Karpas-422 (cell line): ENCODE measurements around the gene CDK15. TPM values are rescaled to one million over a fixed set of nuclear protein-coding genes. Genes with fewer than 3 reads are reported as not detected.

Experiments used
- DNase-seq: peaks from one replicate; pipeline ENCODE4 v3.0.0-alpha.2; 2015
- H2AFZ ChIP-seq: fragments of 200-600 bp; sonication (generic); 2 replicates; pipeline ENCODE4 v1.6.1; 2014; ENCODE audit warnings: antibody characterized with exemption, low read length, mixed read lengths
- H3K27ac ChIP-seq: fragments of 200-600 bp; sonication (generic); 2 replicates; pipeline ENCODE4 v1.5.1; 2014; ENCODE audit warnings: mild to moderate bottlenecking, low read length, moderate library complexity
- H3K27me3 ChIP-seq: fragments of 200-600 bp; sonication (generic); 2 replicates; pipeline ENCODE4 v1.6.1; 2014; ENCODE audit warnings: low read length, mixed read lengths
- H3K36me3 ChIP-seq: fragments of 200-600 bp; sonication (generic); 2 replicates; pipeline ENCODE4 v1.6.1; 2014; ENCODE audit warnings: low read length, mixed read lengths; ENCODE audit not compliant: insufficient read depth
- H3K4me1 ChIP-seq: fragments of 200-600 bp; sonication (generic); 2 replicates; pipeline ENCODE4 v1.6.1; 2014; ENCODE audit warnings: mild to moderate bottlenecking, low read length, mixed read lengths
- H3K4me2 ChIP-seq: fragments of 200-600 bp; sonication (generic); 2 replicates; pipeline ENCODE4 v1.6.1; 2014; ENCODE audit warnings: low read length, low read depth, mild to moderate bottlenecking; ENCODE audit not compliant: poor library complexity, severe bottlenecking
- H3K4me3 ChIP-seq: fragments of 200-600 bp; sonication (generic); 2 replicates; pipeline ENCODE4 v1.5.1; 2014; ENCODE audit warnings: mild to moderate bottlenecking, antibody characterized with exemption, low read length, mixed read lengths
- H3K79me2 ChIP-seq: fragments of 200-600 bp; sonication (generic); 2 replicates; pipeline ENCODE4 v1.6.1; 2014; ENCODE audit warnings: mild to moderate bottlenecking, low read length, mixed read lengths
- H3K9ac ChIP-seq: fragments of 200-600 bp; sonication (generic); 2 replicates; pipeline ENCODE4 v1.6.0; 2014; ENCODE audit warnings: low read length
- H3K9me2 ChIP-seq: fragments of 200-600 bp; sonication (generic), shearing (Covaris generic); replicated peaks from 2 replicates; pipeline ENCODE4 v1.6.0; 2014; ENCODE audit warnings: mild to moderate bottlenecking, low read length, moderate library complexity; ENCODE audit not compliant: insufficient read depth
- H3K9me3 ChIP-seq: fragments of 300-700, 200-600 bp; sonication (generic); 2 replicates; pipeline ENCODE4 v1.6.1; 2014; ENCODE audit warnings: low read length, mixed read lengths
- H4K20me1 ChIP-seq: fragments of 200-600 bp; sonication (generic); 2 replicates; pipeline ENCODE4 v1.6.1; 2014; ENCODE audit warnings: mild to moderate bottlenecking, antibody characterized with exemption, low read length, low read depth; ENCODE audit not compliant: insufficient read depth
- total RNA-seq: library from RNA; depleted of rRNA; stranded (reverse); fragments of >200 nt; shearing (Covaris generic); gene quantifications from 2 replicates; pipeline ENCODE4 v1.2.3, GENCODE V29; 2014; ENCODE audit warnings: low replicate concordance

Gene CDK15
- total RNA-seq, 1 experiment from 2014 or later = not detected

- H3K36me3 ChIP-seq = no peaks in the 10 kb centered on the region
- 0 out of 2 replicates have a peak overlapping the region, but pooled peaks have one; percentile 7 for H2AFZ ChIP-seq
- peak overlapping the region; percentile 53 for H3K4me2 ChIP-seq
Measured at GRCh38 chr2:201887773-201888425, 81.6 kb downstream of the CDK15 start.

GRCh38 chr2:201888426-201888800 is 82.1 kb downstream of the CDK15 start:
- Histone ChIP-seq H3K4me2 (peak overlapping the region; percentile 53), H2AFZ (no peak overlapping the region), H4K20me1 (no peaks in the 10 kb centered on the region), H3K27ac (peak overlapping the region; percentile 18; the same call in 1 of the 2 replicates), H3K79me2 (no peaks in the 10 kb centered on the region), H3K4me3 (peak overlapping the region; percentile 27; the same call in 1 of the 2 replicates), H3K9me2 (no peaks in the 10 kb centered on the region), H3K27me3 (no peaks in the 10 kb centered on the region), H3K36me3 (no peaks in the 10 kb centered on the region), H3K9ac (no peak overlapping the region), H3K4me1 (peaks cover 47% of the 10 kb centered on the region), H3K9me3 (no peaks in the 10 kb centered on the region)
- no peak for DNase-seq

More at GRCh38 chr2:201887773-201888425, 81.6 kb downstream of the CDK15 start:
- Histone ChIP-seq H3K4me1 (peaks cover 47% of the 10 kb centered on the region), H3K27ac (no peak overlapping the region), H3K9me2 (no peaks in the 10 kb centered on the region), H3K79me2 (no peaks in the 10 kb centered on the region), H3K27me3 (no peaks in the 10 kb centered on the region), H3K9me3 (no peaks in the 10 kb centered on the region), H3K4me3 (0 out of 2 replicates have a peak overlapping the region, but pooled peaks have one; percentile 27), H3K9ac (no peak overlapping the region), H4K20me1 (no peaks in the 10 kb centered on the region)
- DNase-seq = no peak

GRCh38 chr2:201890453-201890852 is 84.1 kb downstream of the CDK15 start:
- Histone ChIP-seq H4K20me1 (no peaks in the 10 kb centered on the region), H3K4me2 (no peak overlapping the region), H3K4me3 (no peak overlapping the region), H2AFZ (no peak overlapping the region), H3K27ac (no peak overlapping the region), H3K36me3 (no peaks in the 10 kb centered on the region), H3K79me2 (no peaks in the 10 kb centered on the region), H3K27me3 (no peaks in the 10 kb centered on the region), H3K9ac (no peak overlapping the region), H3K4me1 (peaks cover 45% of the 10 kb centered on the region), H3K9me2 (no peaks in the 10 kb centered on the region), H3K9me3 (no peaks in the 10 kb centered on the region)
- no peak for DNase-seq

- no peak overlapping the region for H2AFZ ChIP-seq
Measured at GRCh38 chr2:201891676-201892075, 85.3 kb downstream of the CDK15 start.

GRCh38 chr2:201892516-201892915 is 86.2 kb downstream of the CDK15 start:
- H3K4me1 ChIP-seq = peaks cover 43% of the 10 kb centered on the region
- no peak overlapping the region for H3K4me2 ChIP-seq
- no peak overlapping the region for H3K4me3 ChIP-seq
- no peak overlapping the region for H3K9ac ChIP-seq
- H4K20me1 ChIP-seq = no peaks in the 10 kb centered on the region
- H2AFZ ChIP-seq = no peak overlapping the region
- no peaks in the 10 kb centered on the region for H3K9me3 ChIP-seq
- DNase-seq = no peak
- H3K27ac ChIP-seq = no peak overlapping the region
- no peaks in the 10 kb centered on the region for H3K27me3 ChIP-seq
- H3K9me2 ChIP-seq = no peaks in the 10 kb centered on the region
- H3K79me2 ChIP-seq = no peaks in the 10 kb centered on the region
- H3K36me3 ChIP-seq = no peaks in the 10 kb centered on the region

More at GRCh38 chr2:201891676-201892075, 85.3 kb downstream of the CDK15 start:
- no peaks in the 10 kb centered on the region for H3K79me2 ChIP-seq
- H4K20me1 ChIP-seq = no peaks in the 10 kb centered on the region
- H3K4me2 ChIP-seq = no peak overlapping the region
- no peak overlapping the region for H3K4me3 ChIP-seq
- no peak overlapping the region for H3K9ac ChIP-seq
- no peak overlapping the region for H3K27ac ChIP-seq
- peaks cover 45% of the 10 kb centered on the region for H3K4me1 ChIP-seq
- no peaks in the 10 kb centered on the region for H3K36me3 ChIP-seq
- no peaks in the 10 kb centered on the region for H3K9me2 ChIP-seq
- H3K27me3 ChIP-seq = no peaks in the 10 kb centered on the region
- H3K9me3 ChIP-seq = no peaks in the 10 kb centered on the region
- DNase-seq = no peak

DNA sequence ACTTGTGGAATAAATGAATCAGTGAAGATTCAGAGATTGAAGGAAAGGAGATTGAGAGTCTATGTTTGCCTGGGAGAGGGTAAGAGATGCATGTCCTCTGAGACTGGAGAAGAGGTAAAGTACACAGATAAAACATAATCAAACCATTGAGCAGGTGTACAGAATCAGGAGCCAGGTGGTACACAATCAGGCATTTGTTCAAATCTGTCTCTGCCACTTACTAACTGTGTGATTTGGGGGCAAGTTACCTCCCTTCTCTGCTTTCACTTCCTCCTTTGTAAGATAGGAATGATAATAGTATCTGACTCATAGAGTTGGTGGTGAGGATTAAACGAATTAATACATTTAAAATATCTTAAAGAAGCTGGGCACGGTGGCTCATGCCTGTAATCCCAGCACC is 94.0 kb downstream of the CDK15 start:
- no peak overlapping the region for H3K4me3 ChIP-seq
- H3K27me3 ChIP-seq = no peaks in the 10 kb centered on the region
- H3K27ac ChIP-seq = peak overlapping the region; percentile 89
- H3K9ac ChIP-seq = peak overlapping the region; percentile 28
- H3K9me2 ChIP-seq = no peaks in the 10 kb centered on the region
- no peaks in the 10 kb centered on the region for H3K9me3 ChIP-seq
- H3K36me3 ChIP-seq = no peaks in the 10 kb centered on the region
- H3K79me2 ChIP-seq = no peaks in the 10 kb centered on the region
- H3K4me2 ChIP-seq = peak overlapping the region; percentile 51
- H4K20me1 ChIP-seq = no peaks in the 10 kb centered on the region
- DNase-seq = peak; percentile 91
- H3K4me1 ChIP-seq = peaks cover 62% of the 10 kb centered on the region
- H2AFZ ChIP-seq = no peak overlapping the region

DNA sequence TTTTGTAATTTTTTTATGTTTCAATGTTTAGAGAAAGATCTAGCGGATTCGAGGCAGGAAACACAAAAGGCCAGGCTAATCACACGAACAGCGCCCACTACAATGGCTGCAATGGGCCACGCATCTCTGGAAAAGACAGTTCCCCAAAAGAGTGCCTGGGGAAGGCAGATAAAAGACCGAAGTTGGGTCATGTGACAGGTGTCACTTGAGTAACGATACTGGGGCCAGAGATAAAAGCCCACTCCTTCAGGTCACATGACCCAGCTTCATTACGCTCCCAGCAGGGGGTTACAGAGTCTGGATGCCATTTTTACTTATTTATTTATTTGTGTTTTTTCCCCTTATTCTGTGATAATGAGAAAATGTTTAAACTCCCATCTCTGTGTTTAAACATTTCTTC is 95.4 kb downstream of the CDK15 start:
- no peak for DNase-seq
- Histone ChIP-seq H3K9ac (peak overlapping the region; percentile 38; the same call in 1 of the 2 replicates), H2AFZ (no peak overlapping the region), H3K4me1 (peaks cover 77% of the 10 kb centered on the region), H3K36me3 (no peaks in the 10 kb centered on the region), H3K4me3 (no peak overlapping the region), H3K27ac (peak overlapping the region; percentile 89), H3K4me2 (peak overlapping the region; percentile 37), H3K27me3 (no peaks in the 10 kb centered on the region), H3K79me2 (no peaks in the 10 kb centered on the region), H3K9me2 (no peaks in the 10 kb centered on the region), H3K9me3 (no peaks in the 10 kb centered on the region), H4K20me1 (no peaks in the 10 kb centered on the region)

GRCh38 chr2:201904538-201905420 is 98.4 kb downstream of the CDK15 start:
- Histone ChIP-seq H3K36me3 (no peaks in the 10 kb centered on the region), H3K9ac (peak overlapping the region; percentile 84), H3K27ac (peak overlapping the region; percentile 100), H4K20me1 (no peaks in the 10 kb centered on the region), H3K9me2 (no peaks in the 10 kb centered on the region), H3K27me3 (no peaks in the 10 kb centered on the region), H3K4me2 (peak overlapping the region; percentile 94), H3K9me3 (no peaks in the 10 kb centered on the region), H3K79me2 (peaks cover 10% of the 10 kb centered on the region), H2AFZ (no peak overlapping the region), H3K4me1 (peaks cover 91% of the 10 kb centered on the region), H3K4me3 (peak overlapping the region; percentile 64)
- DNase-seq = peak; percentile 97
